Thymus (tissue), 11 donors: ENCODE data around the gene RELL2. TPM values are rescaled to one million over a fixed set of nuclear protein-coding genes. Genes with fewer than 3 reads are reported as not detected.

Experiments used
- DNase-seq, 9 donors: peaks; one replicate each; pipeline ENCODE4 v3.0.0-alpha.2; 2013; ENCODE audit warnings: low spot score in 9 of 9, low read depth in 6 of 9, missing footprints in 1 of 9
- H3K27ac ChIP-seq, 2 donors: one replicate each; pipeline ENCODE4 v1.5.1; 2013; ENCODE audit warnings: control low read depth in 1 of 2, low read depth in 1 of 2, low read length in 1 of 2, mild to moderate bottlenecking in 1 of 2, moderate library complexity in 1 of 2
- H3K27me3 ChIP-seq, 2 donors: one replicate each; pipeline ENCODE4 v1.5.1; 2013; ENCODE audit warnings: low read length in 1 of 2; ENCODE audit not compliant: control insufficient read depth in 2 of 2, insufficient read depth in 1 of 2
- H3K36me3 ChIP-seq, 2 donors: one replicate each; pipeline ENCODE4 v1.5.1; 2013; ENCODE audit warnings: low read length in 1 of 2, mild to moderate bottlenecking in 1 of 2, moderate library complexity in 1 of 2; ENCODE audit not compliant: control insufficient read depth in 2 of 2, insufficient read depth in 2 of 2
- H3K4me1 ChIP-seq, 2 donors: one replicate each; pipeline ENCODE4 v1.5.1; 2013; ENCODE audit warnings: low read length in 2 of 2; ENCODE audit not compliant: control insufficient read depth in 2 of 2, insufficient read depth in 2 of 2
- H3K4me3 ChIP-seq, 2 donors: one replicate each; pipeline ENCODE4 v1.5.1; 2013; ENCODE audit warnings: low read length in 2 of 2, control low read depth in 1 of 2, mild to moderate bottlenecking in 1 of 2
- H3K9me3 ChIP-seq, 2 donors: one replicate each; pipeline ENCODE4 v1.5.1; 2013; ENCODE audit warnings: low read length in 1 of 2, mild to moderate bottlenecking in 1 of 2; ENCODE audit not compliant: control insufficient read depth in 2 of 2, insufficient read depth in 1 of 2
- WGBS: extraction: QIAGEN DNeasy Blood & Tissue Kit; methylation state at CpG from one replicate; pipeline ENCODE4 v1.1.7; 2013; 5-methylcytosine and 5-hydroxymethylcytosine counted together
- polyA plus RNA-seq: library from polyadenylated mRNA; stranded (reverse); fragments of 200-250 nt; gene quantifications from one replicate; pipeline ENCODE4 v1.2.3, GENCODE V29; 2013
- total RNA-seq: library from RNA; stranded (reverse); fragments of 120-200 nt; gene quantifications from one replicate; pipeline ENCODE4 v1.2.4, GENCODE V29; 2013
- donor health status: healthy.

RELL2 gene
- total and polyA plus RNA-seq, 2 donors, result 10.0 to 20.8 TPM

DNA sequence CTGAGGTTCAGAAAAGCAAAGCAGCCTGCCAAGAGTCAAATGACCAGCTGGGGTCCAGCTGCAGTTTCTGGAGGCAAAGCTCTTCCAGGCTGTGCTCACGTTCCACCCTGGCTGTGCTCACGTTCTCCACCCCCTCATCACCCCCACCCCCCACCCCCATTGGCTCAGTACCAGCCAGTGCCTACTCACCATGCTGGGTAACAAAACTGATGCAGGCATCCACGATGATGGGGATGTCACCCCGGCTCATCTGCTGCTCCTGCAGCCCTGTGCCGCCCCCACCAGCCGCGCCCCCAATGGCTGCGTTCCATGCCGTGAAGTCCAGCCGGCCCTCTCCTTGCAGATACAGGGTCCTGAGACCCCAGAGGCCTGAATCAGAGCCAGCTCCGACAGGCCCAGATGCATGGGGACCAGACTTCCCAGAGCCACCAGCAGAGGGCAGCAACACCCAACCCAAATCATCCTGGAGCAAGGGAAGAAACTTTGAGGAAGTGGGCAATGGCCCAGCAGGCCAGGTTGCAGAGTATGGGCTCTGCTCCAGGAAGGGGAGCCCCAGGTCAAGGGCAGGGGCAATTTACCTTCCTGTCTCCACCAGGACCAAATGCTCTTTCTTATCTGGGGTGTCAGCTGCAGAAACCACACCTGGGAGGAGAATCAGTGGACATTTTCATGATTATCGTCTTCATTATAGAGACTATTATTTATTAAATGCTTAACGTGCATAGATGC is 28.1 kb downstream of the RELL2 start:
- Histone ChIP-seq H3K4me1 (no peaks in the 10 kb centered on the region), H3K4me3 (no peak overlapping the region), H3K9me3 (no peaks in the 10 kb centered on the region), H3K36me3 (no peaks in the 10 kb centered on the region), H3K27me3 (peaks cover 0 to 5% of the 10 kb centered on the region in 2 donors), H3K27ac (no peak overlapping the region)
- peak in 8 of 9 donors; percentile 37 to 76 (median 56) for DNase-seq
- WGBS, result 47% methylated on average over 13 of the region's 13 CpGs

GRCh38 chr5:141665995-141666940 is 29.5 kb downstream of the RELL2 start:
- Histone ChIP-seq H3K4me3 (no peak overlapping the region), H3K36me3 (no peaks in the 10 kb centered on the region), H3K27ac (no peak overlapping the region), H3K4me1 (no peaks in the 10 kb centered on the region), H3K27me3 (peaks cover 0 to 5% of the 10 kb centered on the region in 2 donors), H3K9me3 (no peaks in the 10 kb centered on the region)
- WGBS, result 95% methylated on average over 18 of the region's 18 CpGs
- DNase-seq, result no peak

DNA sequence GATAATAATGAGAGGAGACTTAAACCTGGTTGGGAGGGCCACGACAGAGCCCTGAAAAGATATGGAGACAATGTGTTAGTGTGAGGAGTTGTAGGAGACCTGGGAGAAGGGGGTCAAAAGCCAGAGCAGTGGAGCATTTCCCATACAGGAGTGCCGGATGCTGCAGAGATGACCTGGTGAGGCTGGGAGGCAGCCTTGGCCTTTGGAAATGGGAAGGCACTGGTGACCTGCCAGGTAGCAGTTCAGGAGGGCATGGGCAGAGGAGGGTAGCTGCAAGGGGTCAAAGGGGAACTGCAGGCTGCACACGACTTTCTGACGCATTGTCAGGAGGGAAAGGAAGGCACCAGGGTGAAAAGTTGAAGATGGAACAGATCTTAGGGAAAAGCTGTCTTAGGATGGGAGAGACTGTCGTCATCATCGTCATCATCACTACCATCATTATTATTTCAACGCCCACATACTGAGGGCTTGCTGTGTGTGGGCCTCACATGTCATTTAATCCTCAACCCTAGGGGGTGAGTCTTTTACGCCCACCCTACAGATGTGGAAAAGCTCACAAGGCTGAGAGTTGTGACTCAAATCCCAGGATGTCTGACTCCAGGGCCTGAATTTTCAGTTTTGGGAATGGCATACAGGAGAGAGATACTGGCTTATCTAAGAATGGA is 31.9 kb downstream of the RELL2 start:
- Histone ChIP-seq H3K36me3 (no peaks in the 10 kb centered on the region), H3K27me3 (peaks cover 0 to 2% of the 10 kb centered on the region in 2 donors), H3K27ac (no peak overlapping the region), H3K4me3 (no peak overlapping the region), H3K4me1 (no peaks in the 10 kb centered on the region), H3K9me3 (no peaks in the 10 kb centered on the region)
- 94% methylated on average over 8 of the region's 8 CpGs for WGBS
- DNase-seq, result no peak

DNA sequence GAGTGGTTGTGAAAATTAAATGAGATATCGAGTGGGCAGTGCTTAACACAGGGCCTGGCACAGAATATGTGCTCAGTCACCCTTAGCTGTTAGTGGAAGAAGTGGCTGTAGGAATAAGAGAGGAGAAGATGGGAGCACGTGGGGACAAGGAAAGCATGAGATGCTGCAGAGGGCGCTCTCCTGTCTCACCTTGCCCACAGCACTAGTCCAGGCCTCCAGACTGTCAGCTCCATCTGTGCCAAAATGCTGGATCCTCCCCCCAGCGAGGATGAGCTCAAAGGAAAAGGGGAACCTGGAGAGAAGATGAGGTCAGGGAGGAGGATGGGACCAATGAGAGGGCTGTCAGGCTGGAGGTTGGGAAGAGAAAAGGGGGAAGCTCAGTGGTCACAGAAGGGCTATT is 32.7 kb downstream of the RELL2 start:
- Histone ChIP-seq H3K4me1 (no peaks in the 10 kb centered on the region), H3K36me3 (no peaks in the 10 kb centered on the region), H3K27ac (no peak overlapping the region), H3K27me3 (peaks cover 0 to 2% of the 10 kb centered on the region in 2 donors), H3K9me3 (no peaks in the 10 kb centered on the region), H3K4me3 (no peak overlapping the region)
- no peak for DNase-seq
- WGBS, result 91% methylated on average over 4 of the region's 4 CpGs

- Histone ChIP-seq H3K27me3 (no peaks in the 10 kb centered on the region), H3K4me3 (no peak overlapping the region), H3K36me3 (no peaks in the 10 kb centered on the region), H3K27ac (no peak overlapping the region), H3K9me3 (no peaks in the 10 kb centered on the region), H3K4me1 (no peaks in the 10 kb centered on the region)
- DNase-seq, result no peak
- WGBS, result 96% methylated on average over 23 of the region's 23 CpGs
These were observed 35.5 kb downstream of the RELL2 start for GRCh38 chr5:141672071-141672840.

DNA sequence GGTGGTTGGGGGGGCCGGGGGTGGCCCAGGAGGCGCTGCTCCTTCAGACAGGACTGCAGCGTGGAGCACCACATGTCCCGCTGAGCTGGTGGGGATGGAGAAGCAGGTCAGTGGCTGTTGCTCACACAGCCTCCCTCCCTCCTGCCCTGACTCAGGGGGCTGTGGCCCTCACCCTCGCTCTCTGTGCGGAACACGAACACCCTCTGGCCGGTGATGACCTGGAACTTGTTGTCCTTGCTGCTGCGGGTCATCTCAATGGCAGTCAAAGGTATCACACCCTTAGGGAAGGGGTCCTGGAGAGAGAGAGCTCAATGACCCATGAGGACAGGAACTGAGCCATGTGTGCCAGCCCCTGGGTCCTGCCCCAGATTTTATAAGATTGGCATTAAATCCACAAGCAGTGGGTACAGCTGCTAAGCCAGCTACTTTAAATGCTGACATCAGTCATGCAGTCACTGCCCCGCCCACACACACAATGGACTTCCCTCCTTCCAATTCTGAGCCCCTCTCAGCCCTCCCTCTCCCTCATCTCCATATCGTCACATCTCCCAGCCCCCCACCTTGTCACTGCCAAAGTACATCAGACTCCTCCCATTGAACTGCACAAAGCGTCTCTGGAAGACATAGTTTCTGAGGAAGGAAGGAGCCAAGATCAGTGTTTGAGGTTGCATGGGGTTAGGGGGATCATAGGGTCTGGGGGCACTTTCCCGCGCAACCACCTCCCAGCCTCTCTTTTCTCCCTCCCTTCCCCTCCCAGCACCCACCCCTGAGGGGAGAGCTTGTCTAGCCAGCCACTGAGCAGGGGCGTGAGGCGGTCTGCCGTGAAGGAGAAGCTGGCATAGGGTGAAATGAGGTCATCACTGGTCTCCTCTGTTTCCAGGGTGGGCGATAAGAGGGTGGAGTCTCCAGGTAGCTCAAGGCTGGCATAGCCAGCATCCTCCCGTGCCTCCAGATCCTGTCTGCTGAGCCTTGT is 36.3 kb downstream of the RELL2 start:
- no peak for DNase-seq
- WGBS, result 88% methylated on average over 19 of the region's 19 CpGs
- Histone ChIP-seq H3K9me3 (no peaks in the 10 kb centered on the region), H3K36me3 (no peaks in the 10 kb centered on the region), H3K27me3 (peaks cover 0 to 1% of the 10 kb centered on the region in 2 donors), H3K4me1 (no peaks in the 10 kb centered on the region), H3K27ac (no peak overlapping the region), H3K4me3 (no peak overlapping the region)

GRCh38 chr5:141674747-141675146 is 38.0 kb downstream of the RELL2 start:
- Histone ChIP-seq H3K36me3 (no peaks in the 10 kb centered on the region), H3K27me3 (peaks cover 0 to 7% of the 10 kb centered on the region in 2 donors), H3K4me3 (no peak overlapping the region), H3K27ac (no peak overlapping the region), H3K9me3 (no peaks in the 10 kb centered on the region), H3K4me1 (no peaks in the 10 kb centered on the region)
- DNase-seq, result no peak
- 91% methylated on average over 5 of the region's 5 CpGs for WGBS

DNA sequence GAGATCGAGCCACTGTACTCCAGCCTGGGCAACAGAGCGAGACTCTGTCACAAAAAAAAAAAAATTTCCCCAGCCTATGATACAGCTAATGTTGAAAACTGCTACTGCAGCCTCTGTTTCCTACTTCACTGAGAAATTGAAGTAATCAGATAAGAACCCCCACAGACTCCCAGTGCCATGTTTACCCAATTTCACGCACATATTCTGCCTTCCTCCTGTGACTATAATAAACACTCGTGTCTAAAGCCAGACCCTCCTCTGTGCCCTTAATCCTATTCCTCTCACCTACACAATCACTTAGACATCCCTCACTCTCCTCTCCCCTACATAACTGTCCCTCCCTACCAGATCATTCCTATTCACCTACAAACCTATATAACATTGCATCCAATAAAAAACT is 38.9 kb downstream of the RELL2 start:
- no peak for DNase-seq
- H3K9me3 ChIP-seq, result no peaks in the 10 kb centered on the region
- no peaks in the 10 kb centered on the region for H3K4me1 ChIP-seq
- no peaks in the 10 kb centered on the region for H3K36me3 ChIP-seq
- H3K4me3 ChIP-seq, result no peak overlapping the region
- 96% methylated on average over 4 of the region's 4 CpGs for WGBS
- H3K27me3 ChIP-seq, result peaks cover under 1 to 16% of the 10 kb centered on the region in 2 donors
- no peak overlapping the region for H3K27ac ChIP-seq
